Fibroblast of peridontal ligament (primary cell): ENCODE data around the gene COLEC12.
"Not testable (repeated sequence)": the region's sequence is repeated elsewhere in the genome, so short reads cannot be mapped to it uniquely, and the experiment has no call there.

Source experiments
- DNase-seq: peaks from one replicate; pipeline ENCODE4 v3.0.0-alpha.2; 2010; ENCODE audit errors: extremely low read depth

The COLEC12 gene

GRCh38 chr18:326846-327245 lies 173.7 kb downstream of the COLEC12 start:
- DNase-seq, result no peak

- DNase-seq, result peak; percentile 55
Measured at GRCh38 chr18:323253-323622, 177.3 kb downstream of the COLEC12 start.

GRCh38 chr18:321865-322467 lies 178.5 kb downstream of the COLEC12 start:
- DNase-seq, result peak; percentile 43

- DNase-seq, result no peak
Measured at GRCh38 chr18:320155-320554, 180.3 kb downstream of the COLEC12 start.

- no peak for DNase-seq
Measured at GRCh38 chr18:319720-320119, 180.8 kb downstream of the COLEC12 start.

GRCh38 chr18:318791-319291 lies 181.7 kb downstream of the COLEC12 start:
- DNase-seq, result no peak

- DNase-seq, result no peak
Measured at GRCh38 chr18:317618-318017, 182.9 kb downstream of the COLEC12 start.

- peak; percentile 59 for DNase-seq
Measured at GRCh38 chr18:316393-316792, 184.1 kb downstream of the COLEC12 start.

GRCh38 chr18:313931-314330 lies 186.6 kb downstream of the COLEC12 start:
- no peak for DNase-seq

- DNase-seq, result no peak
Measured at GRCh38 chr18:312415-312814, 188.1 kb downstream of the COLEC12 start.

GRCh38 chr18:310042-310441 lies 190.5 kb downstream of the COLEC12 start:
- no peak for DNase-seq

- not testable (repeated sequence) for DNase-seq
Measured at GRCh38 chr18:308086-308485, 192.4 kb downstream of the COLEC12 start.

- DNase-seq, result no peak
Measured at GRCh38 chr18:306608-307255, 193.8 kb downstream of the COLEC12 start.

GRCh38 chr18:305003-305501 lies 195.4 kb downstream of the COLEC12 start:
- DNase-seq, result no peak

GRCh38 chr18:303607-304006 lies 196.9 kb downstream of the COLEC12 start:
- DNase-seq, result no peak

GRCh38 chr18:303011-303410 lies 197.5 kb downstream of the COLEC12 start:
- DNase-seq, result no peak

- no peak for DNase-seq
Measured at GRCh38 chr18:302097-302496, 198.4 kb downstream of the COLEC12 start.

GRCh38 chr18:297936-298335 lies 202.6 kb downstream of the COLEC12 start:
- DNase-seq, result no peak

GRCh38 chr18:295756-296490 lies 204.6 kb downstream of the COLEC12 start:
- peak; percentile 73 for DNase-seq

- DNase-seq, result no peak
Measured at GRCh38 chr18:294566-294965, 205.9 kb downstream of the COLEC12 start.

- peak; percentile 75 for DNase-seq
Measured at GRCh38 chr18:293536-293935, 207.0 kb downstream of the COLEC12 start.

- no peak for DNase-seq
Measured at GRCh38 chr18:292271-292670, 208.2 kb downstream of the COLEC12 start.

GRCh38 chr18:289970-290369 lies 210.5 kb downstream of the COLEC12 start:
- DNase-seq, result not testable (repeated sequence)
